GM11168 (cell line): Measurements from ENCODE around the gene CNTNAP5.

Experiments
- in situ Hi-C: fragments of 300-500 bp; cut with MboI; formaldehyde crosslinking; loops from one replicate; pipeline ENCODE4 v1.12.0; 2022; ENCODE audit warnings: low sequenced_read_pairs; ENCODE audit not compliant: unreplicated experiment

The CNTNAP5 gene

GRCh38 chr2:124708661-124709060 lies 683.6 kb downstream of the CNTNAP5 start:
- in situ Hi-C loops, result no loop called here

- in situ Hi-C loops, result no loop called here
Measured at GRCh38 chr2:124713969-124714368, 688.9 kb downstream of the CNTNAP5 start.

- in situ Hi-C loops, result no loop called here
Measured at GRCh38 chr2:124725187-124725586, 700.1 kb downstream of the CNTNAP5 start.

- in situ Hi-C loops, result no loop called here
Measured at GRCh38 chr2:124740636-124741035, 715.5 kb downstream of the CNTNAP5 start.

GRCh38 chr2:124753842-124754241 lies 728.8 kb downstream of the CNTNAP5 start:
- in situ Hi-C loops, result no loop called here

- in situ Hi-C loops, result no loop called here
Measured at GRCh38 chr2:124755386-124755785, 730.3 kb downstream of the CNTNAP5 start.

GRCh38 chr2:124756048-124756447 lies 731.0 kb downstream of the CNTNAP5 start:
- in situ Hi-C loops, result no loop called here

- in situ Hi-C loops, result no loop called here
Measured at GRCh38 chr2:124762388-124762787, 737.3 kb downstream of the CNTNAP5 start.

GRCh38 chr2:124763611-124764010 lies 738.5 kb downstream of the CNTNAP5 start:
- in situ Hi-C loops, result no loop called here

- in situ Hi-C loops, result no loop called here
Measured at GRCh38 chr2:124774781-124775180, 749.7 kb downstream of the CNTNAP5 start.

GRCh38 chr2:124776332-124776731 lies 751.2 kb downstream of the CNTNAP5 start:
- in situ Hi-C loops, result no loop called here

- in situ Hi-C loops, result no loop called here
Measured at GRCh38 chr2:124778076-124778475, 753.0 kb downstream of the CNTNAP5 start.

- in situ Hi-C loops, result no loop called here
Measured at GRCh38 chr2:124796647-124797046, 771.6 kb downstream of the CNTNAP5 start.

- in situ Hi-C loops, result no loop called here
Measured at GRCh38 chr2:124797049-124797448, 772.0 kb downstream of the CNTNAP5 start.

GRCh38 chr2:124798551-124798950 lies 773.5 kb downstream of the CNTNAP5 start:
- in situ Hi-C loops, result no loop called here

- in situ Hi-C loops, result no loop called here
Measured at GRCh38 chr2:124804014-124804940, 779.2 kb downstream of the CNTNAP5 start.

GRCh38 chr2:124805060-124805459 lies 780.0 kb downstream of the CNTNAP5 start:
- in situ Hi-C loops, result no loop called here

GRCh38 chr2:124810132-124810531 lies 785.0 kb downstream of the CNTNAP5 start:
- in situ Hi-C loops, result no loop called here

GRCh38 chr2:124814968-124815745 lies 790.1 kb downstream of the CNTNAP5 start:
- in situ Hi-C loops, result no loop called here

- in situ Hi-C loops, result no loop called here
Measured at GRCh38 chr2:124816007-124816406, 790.9 kb downstream of the CNTNAP5 start.

GRCh38 chr2:124822516-124822915 lies 797.4 kb downstream of the CNTNAP5 start:
- in situ Hi-C loops, result loop anchor here (10.0 kb wide), 1 partner anchor 1122 kb away; no protein-coding TSS in a partner anchor
